ENCODE measurements around the gene CNTNAP2. TPM values are rescaled to one million over a fixed set of nuclear protein-coding genes. Genes with fewer than 3 reads are reported as not detected.

The CNTNAP2 gene
- total and polyA plus RNA-seq, 2 of the 8 experiments (the other 6 are each of a cell fraction or from before 2014, with no cell fraction given): 27.9 to 71.0 TPM

DNA sequence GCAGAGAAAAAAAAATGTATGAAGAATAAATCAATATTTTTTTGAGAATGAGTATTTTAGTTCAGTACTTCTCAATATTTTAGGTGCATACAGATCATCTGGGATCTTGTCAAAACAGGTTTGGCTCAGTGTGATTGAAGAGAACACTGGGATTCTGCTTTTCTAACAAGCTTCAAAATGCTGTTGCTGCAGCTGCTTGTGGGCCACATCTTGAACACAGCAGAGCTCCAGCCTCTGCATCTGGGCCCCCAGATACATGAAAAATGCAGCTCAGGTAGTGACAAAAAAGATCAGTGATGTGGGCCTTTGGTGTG lies 1296.9 kb downstream of the CNTNAP2 start (continued):
- TF ChIP-seq, protein P1, sequence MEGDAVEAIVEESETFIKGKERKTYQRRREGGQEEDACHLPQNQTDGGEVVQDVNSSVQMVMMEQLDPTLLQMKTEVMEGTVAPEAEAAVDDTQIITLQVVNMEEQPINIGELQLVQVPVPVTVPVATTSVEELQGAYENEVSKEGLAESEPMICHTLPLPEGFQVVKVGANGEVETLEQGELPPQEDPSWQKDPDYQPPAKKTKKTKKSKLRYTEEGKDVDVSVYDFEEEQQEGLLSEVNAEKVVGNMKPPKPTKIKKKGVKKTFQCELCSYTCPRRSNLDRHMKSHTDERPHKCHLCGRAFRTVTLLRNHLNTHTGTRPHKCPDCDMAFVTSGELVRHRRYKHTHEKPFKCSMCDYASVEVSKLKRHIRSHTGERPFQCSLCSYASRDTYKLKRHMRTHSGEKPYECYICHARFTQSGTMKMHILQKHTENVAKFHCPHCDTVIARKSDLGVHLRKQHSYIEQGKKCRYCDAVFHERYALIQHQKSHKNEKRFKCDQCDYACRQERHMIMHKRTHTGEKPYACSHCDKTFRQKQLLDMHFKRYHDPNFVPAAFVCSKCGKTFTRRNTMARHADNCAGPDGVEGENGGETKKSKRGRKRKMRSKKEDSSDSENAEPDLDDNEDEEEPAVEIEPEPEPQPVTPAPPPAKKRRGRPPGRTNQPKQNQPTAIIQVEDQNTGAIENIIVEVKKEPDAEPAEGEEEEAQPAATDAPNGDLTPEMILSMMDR (IDR thresholded peaks at IDR 0.05; ENCODE audit: control extremely low read depth in 1 of 3, insufficient read depth in 1 of 3, low read depth in 1 of 3, low read length in 3 of 3): no peak
